SH-SY5Y (cell line): ENCODE measurements around the gene CSF1R.

ENCODE experiments used
- GATA2 ChIP-seq: IDR thresholded peaks from 2 replicates; pipeline ENCODE4 v1.6.1; 2011; ENCODE audit warnings: mild to moderate bottlenecking, low read depth, low read length
- GATA3 ChIP-seq: IDR thresholded peaks from 2 replicates; pipeline ENCODE4 v1.6.1; 2011; ENCODE audit warnings: low read depth, mild to moderate bottlenecking, low read length, moderate library complexity

Gene CSF1R

DNA sequence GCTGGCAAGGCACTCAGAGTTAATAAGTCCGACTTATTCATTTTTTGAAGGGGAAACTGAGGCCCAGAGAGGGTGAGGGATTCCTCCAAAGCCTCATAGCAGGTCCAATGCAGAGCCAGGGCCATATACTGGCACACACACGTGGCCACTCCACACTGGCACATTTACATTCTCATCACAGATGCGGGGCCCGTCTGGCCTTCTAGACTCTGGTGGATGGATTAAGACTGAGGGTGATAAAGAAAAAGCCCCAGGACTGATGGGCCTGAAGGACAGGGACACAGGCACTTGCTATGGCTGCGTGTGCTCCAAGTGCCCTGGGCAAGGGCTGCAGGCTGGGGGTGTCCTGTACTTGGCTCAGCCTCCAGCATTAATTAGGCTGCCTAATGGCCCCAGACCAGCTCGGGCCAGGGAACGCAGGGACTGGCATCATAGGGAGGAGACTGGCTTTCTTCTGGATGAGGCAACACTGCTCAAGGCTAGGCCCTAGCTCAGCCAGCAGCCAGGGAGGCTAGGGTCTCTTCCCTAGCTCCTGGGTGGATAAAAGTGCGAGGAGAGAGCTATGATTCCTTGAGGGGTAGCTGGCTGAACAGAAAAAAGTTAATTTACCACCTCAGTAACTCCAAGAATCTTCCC is 28.5 kb upstream of the CSF1R start:
- TF ChIP-seq GATA3 (no peak), GATA2 (no peak)

DNA sequence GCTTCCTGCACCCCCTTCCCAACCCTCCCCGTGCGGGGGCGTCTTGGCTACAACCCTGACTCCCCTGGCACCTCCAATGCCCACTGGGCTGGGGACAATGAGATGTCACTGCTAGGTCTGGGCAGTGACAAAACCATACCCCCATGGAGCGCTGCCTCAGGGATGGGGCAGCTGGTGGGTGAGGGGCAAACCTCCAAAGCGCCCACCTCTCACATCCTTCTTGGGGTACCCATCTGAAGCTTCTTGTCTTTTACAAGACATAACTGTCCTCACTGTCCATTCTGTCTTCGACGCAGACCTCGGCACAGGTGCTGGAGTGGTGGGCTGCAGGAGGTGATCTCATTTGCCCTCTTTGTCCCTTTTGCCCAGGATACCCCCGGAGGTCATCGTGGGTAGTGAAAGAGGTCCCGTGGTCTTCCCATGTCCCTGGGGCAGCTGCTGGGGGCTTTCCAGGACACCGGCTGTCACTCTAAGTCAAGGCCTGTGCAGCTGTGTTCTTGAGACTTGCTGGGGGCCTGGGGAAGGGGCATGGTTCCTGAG is 27.8 kb upstream of the CSF1R start:
- no peak for TF ChIP-seq GATA3
- no peak for TF ChIP-seq GATA2

DNA sequence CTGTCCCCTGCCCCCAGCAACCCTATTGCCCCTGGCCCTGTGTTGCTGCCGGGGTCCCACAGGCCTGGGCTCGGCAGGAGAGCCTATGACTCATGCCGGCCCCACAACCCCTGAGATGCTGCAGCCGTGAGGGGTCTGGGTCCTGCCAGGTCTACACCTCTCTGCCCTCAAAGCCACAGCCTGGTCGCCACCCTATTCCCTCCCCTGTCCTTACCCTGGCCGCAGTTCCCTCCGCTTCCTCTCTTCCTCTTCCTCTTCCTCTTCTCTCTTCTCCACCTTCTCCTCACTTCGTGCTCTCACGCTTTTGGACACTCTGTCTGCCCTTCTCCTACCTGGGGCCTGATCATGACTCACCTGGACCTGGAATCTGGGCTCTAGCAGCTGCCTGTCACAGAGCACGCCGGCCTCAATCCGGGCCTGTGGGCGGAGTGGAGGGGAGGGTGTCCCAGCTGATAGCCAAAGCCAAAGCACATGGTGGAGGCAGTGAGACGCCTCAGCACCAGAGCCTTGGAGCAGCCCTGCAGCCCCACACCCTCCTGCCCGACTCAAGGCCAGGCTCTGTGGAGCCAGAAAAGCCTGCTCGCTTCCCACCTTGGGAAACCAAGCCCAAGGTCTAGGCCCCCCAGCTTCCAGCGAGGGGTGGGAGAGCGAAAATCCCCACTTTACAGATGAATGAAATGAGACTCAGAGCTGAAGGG is 26.8 kb upstream of the CSF1R start:
- TF ChIP-seq GATA3 (no peak), GATA2 (no peak)

DNA sequence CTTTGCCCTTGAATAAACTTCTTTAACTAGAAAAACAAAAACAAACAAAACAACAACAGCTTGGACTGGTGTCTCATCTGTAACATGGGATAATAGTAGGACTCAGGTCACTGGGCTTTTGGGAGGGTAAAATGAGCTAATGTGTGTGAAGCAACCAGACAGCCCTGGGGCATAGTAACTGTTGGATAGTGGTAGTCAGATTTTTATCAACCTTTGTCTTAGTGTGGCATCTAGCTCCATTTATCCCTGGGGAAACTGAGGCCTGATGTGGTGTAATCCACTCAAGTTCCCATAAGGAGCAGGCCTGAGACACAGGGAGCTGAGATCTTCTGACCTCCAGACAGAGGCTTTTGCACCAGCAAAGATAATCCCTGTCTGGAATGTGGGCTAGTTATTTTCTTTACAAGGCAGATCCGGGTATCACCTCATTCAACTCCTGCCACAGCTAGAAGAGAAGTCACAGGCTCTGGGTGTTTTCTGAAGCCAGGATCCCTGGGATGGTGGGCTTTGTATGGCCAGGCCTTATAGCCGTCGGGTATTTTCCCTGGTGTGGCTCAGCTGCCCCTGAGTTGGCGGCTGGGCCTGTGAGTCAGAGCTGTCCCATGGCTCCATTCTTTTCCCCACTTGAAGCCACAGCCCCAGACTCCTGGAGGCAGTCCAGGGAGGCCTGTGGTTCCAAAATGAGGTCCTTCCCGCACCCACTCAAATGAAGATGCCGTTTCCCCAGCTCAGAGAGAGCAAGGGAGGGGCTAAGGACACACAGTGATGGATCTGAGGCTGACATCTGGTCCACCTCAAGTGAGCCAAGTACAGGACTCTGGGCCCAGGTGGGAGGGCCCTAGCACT is 26.1 kb upstream of the CSF1R start:
- TF ChIP-seq GATA3: no peak
- no peak for TF ChIP-seq GATA2

DNA sequence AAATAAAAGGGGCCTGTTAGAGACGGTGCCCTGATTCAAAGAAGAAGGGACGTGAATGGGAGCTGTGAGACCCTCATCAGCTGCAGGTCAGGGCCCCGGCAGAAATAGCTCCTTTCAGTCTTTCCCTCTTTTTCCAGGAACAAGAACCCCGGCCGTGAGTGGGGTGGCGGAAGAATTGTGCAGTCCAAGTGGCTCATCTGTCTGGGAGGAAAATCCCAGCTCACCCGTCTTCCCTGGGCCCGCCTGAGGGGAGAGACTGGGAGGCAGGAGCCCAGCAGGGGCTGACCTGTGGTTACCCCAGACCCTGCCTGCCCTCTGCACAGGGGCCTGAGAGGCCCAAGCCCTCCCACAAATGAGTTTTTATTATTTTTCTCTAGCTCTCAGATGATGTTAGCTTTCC is 24.8 kb upstream of the CSF1R start:
- TF ChIP-seq GATA3 (no peak), GATA2 (no peak)

DNA sequence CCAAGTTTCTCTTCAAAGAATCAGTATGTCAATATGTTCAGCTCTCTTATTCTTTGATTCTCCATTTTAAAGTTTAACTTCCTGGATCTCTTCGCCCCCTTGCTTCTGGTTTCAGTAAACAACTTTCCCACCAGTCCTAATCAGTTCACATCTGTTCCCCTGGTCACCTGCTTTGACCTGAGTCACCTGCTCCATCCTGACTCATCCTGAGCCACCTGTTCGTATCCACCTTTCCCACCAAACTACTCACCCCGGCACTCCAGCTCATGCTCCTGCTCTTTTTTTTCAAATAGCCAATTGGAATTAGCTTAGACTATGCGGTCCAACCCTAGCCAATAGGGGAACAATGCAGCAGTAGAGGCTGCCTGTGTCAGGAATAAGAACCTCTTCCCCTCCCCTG is 23.6 kb upstream of the CSF1R start:
- no peak for TF ChIP-seq GATA3
- TF ChIP-seq GATA2: no peak

GRCh38 chr5:150108711-150109514 is 22.6 kb upstream of the CSF1R start:
- TF ChIP-seq GATA3 (no peak), GATA2 (no peak)

- TF ChIP-seq GATA3 (no peak), GATA2 (no peak)
These were observed 21.6 kb upstream of the CSF1R start for GRCh38 chr5:150107909-150108447.

DNA sequence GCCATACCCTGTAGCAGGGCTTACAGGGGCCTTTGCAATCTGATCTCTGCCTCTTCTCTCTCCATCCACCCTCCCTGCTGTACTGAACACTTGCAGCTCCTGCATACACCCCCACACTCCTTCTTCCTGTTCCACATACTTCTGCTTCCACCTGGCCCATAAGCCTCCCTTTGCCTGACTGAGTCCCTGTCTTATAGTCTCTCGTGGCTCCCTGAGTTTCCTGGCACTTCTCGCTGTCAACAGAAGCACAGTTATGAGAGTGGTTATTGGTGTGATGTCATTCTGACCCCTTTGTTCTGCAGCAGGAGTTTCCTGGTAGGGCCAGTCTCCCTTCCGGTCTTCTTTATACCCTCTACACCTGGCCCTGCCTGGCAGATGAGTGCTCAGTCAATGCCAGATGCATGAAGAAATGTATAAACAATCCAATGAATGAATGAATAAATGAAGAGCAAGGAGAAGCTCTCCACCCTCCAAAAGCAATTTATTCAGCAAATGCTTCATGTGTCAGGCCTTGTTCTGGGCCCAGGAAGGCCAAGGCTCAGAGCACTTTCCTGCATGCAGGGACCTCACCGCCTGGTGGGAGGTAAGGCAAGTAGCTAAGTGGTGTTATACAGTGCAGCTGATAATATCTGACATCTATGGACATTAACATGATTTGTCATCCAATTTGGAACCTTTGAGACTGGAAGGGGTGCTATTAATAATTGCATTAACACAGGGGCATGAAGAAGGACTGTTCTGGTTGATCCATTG is 20.5 kb upstream of the CSF1R start:
- no peak; the same call in 1 of the 2 replicates for TF ChIP-seq GATA2
- no peak for TF ChIP-seq GATA3

DNA sequence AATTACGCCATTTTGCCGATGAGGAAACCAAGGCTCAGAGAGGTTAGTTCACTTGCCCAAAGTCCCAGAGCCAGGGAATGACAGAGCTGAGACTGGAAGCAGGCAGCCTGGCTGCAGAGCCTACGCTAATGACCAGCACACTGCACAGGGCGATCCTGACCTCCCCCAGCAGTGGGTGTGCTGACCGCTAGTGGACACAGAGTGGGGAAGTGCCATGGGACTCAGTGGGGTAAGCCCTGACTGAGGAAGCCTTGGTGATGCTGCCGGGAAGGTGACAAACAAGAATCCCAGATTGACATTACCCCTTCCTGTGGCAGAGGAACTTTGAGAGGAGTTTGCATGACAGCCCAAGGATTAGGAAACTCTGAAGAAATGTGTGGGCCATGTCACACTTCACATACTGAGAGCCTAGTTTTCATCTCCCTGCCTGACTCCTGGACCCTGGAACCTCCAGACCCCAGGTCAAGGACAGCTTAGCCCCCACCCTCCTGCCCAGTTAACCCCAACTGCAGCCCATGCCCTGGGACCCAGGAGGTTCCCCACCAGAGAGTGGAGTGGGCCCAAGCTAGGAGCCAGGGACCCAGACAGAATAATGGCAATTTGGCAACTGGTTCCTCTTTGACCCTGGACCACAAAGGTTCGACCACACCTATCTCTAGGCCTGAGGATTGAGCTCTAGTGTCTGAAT is 19.7 kb upstream of the CSF1R start:
- no peak for TF ChIP-seq GATA3
- no peak for TF ChIP-seq GATA2

GRCh38 chr5:150104550-150104870 is 18.2 kb upstream of the CSF1R start:
- TF ChIP-seq GATA3: no peak
